A549 (cell line): ENCODE data around the gene LAMB1.

Experiments
- CBX8 ChIP-seq: fragments of 200-600 bp; sonication (generic); IDR thresholded peaks from 2 replicates; pipeline ENCODE4 v1.6.1; 2016
- CEBPB ChIP-seq, 2 experiments: fragments of >200 bp in 1 of 2; sonication (Bioruptor Twin) in 1 of 2; formaldehyde crosslinking in 1 of 2; IDR thresholded peaks; 2 replicates each; pipeline ENCODE4 v1.6.1; 2012 to 2016
- EP300 ChIP-seq, 2 experiments: fragments of >200 bp; sonication (Bioruptor Twin); formaldehyde crosslinking; IDR thresholded peaks; 2 replicates in 1 of 2; 3 replicates in 1 of 2; pipeline ENCODE4 v1.6.1; 2016 to 2017
- HDAC2 ChIP-seq: fragments of 200-600 bp; sonication (generic); IDR thresholded peaks from 2 replicates; pipeline ENCODE4 v1.6.1; 2016
- HOXB5 ChIP-seq: fragments of 250-450 bp; sonication (Bioruptor Pico); IDR thresholded peaks from 2 replicates; pipeline ENCODE4 v1.5.0; 2020; ENCODE audit warnings: mild to moderate bottlenecking, moderate library complexity
- JUN ChIP-seq, 2 experiments: fragments of >200 bp; sonication (Bioruptor Twin); formaldehyde crosslinking; IDR thresholded peaks; 2 replicates in 1 of 2; 3 replicates in 1 of 2; pipeline ENCODE4 v1.6.1; 2016 to 2017
- KDM1A ChIP-seq: fragments of 200-600 bp; sonication (generic); IDR thresholded peaks from 2 replicates; pipeline ENCODE4 v1.6.1; 2016; ENCODE audit warnings: low read depth, mild to moderate bottlenecking
- MAZ ChIP-seq: fragments of 150-350 bp; IDR thresholded peaks from 2 replicates; pipeline ENCODE4 v1.6.1; 2014; ENCODE audit warnings: antibody characterized with exemption, low read depth, low read length, borderline replicate concordance
- NPAS2 ChIP-seq: fragments of 250-450 bp; sonication (Bioruptor Pico); IDR thresholded peaks from 2 replicates; pipeline ENCODE4 v1.8.0; 2022; ENCODE audit warnings: mild to moderate bottlenecking, moderate library complexity, borderline replicate concordance
- POLR2A ChIP-seq: IDR thresholded peaks from 2 replicates; pipeline ENCODE4 v1.6.1; 2012; ENCODE audit warnings: mild to moderate bottlenecking, low read length
- USF2 ChIP-seq: fragments of 450-650 bp; IDR thresholded peaks from 2 replicates; pipeline ENCODE4 v1.6.1; 2014; ENCODE audit warnings: antibody characterized with exemption
- TF ChIP-seq, protein P1 (sequence below): fragments of 200-600 bp; sonication (generic); IDR thresholded peaks from 2 replicates; pipeline ENCODE4 v1.6.1; 2016; ENCODE audit warnings: antibody characterized with exemption, mild to moderate bottlenecking, moderate library complexity
- TF ChIP-seq, protein P2 (sequence below): fragments of >200 bp; sonication (Bioruptor Twin); formaldehyde crosslinking; IDR thresholded peaks from 3 replicates; pipeline ENCODE4 v1.5.1; 2016

DNA sequence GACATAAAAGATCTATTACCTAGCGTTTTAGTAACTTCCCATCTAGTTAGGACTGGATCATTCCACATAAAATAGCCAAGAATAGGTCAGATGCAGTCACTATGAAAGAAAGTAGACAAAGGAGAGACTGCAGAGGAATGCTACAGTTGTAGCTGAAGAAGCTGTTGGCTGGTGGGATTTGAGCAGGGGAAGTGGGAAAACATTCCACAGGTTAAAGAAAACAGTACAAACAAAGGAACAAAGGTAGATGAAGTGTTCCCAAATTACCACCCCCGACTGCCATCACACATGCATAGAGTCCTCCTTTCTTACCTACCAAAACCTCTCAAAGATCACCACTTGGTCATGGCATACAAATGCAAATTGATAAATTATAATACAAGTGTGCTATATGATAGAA lies 70.2 kb downstream of the LAMB1 start:
- TF ChIP-seq CEBPB (IDR thresholded peaks at IDR 0.05) = no peak
- TF ChIP-seq, protein P1, sequence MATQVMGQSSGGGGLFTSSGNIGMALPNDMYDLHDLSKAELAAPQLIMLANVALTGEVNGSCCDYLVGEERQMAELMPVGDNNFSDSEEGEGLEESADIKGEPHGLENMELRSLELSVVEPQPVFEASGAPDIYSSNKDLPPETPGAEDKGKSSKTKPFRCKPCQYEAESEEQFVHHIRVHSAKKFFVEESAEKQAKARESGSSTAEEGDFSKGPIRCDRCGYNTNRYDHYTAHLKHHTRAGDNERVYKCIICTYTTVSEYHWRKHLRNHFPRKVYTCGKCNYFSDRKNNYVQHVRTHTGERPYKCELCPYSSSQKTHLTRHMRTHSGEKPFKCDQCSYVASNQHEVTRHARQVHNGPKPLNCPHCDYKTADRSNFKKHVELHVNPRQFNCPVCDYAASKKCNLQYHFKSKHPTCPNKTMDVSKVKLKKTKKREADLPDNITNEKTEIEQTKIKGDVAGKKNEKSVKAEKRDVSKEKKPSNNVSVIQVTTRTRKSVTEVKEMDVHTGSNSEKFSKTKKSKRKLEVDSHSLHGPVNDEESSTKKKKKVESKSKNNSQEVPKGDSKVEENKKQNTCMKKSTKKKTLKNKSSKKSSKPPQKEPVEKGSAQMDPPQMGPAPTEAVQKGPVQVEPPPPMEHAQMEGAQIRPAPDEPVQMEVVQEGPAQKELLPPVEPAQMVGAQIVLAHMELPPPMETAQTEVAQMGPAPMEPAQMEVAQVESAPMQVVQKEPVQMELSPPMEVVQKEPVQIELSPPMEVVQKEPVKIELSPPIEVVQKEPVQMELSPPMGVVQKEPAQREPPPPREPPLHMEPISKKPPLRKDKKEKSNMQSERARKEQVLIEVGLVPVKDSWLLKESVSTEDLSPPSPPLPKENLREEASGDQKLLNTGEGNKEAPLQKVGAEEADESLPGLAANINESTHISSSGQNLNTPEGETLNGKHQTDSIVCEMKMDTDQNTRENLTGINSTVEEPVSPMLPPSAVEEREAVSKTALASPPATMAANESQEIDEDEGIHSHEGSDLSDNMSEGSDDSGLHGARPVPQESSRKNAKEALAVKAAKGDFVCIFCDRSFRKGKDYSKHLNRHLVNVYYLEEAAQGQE = no peak
- TF ChIP-seq KDM1A = no peak
- TF ChIP-seq, protein P2, sequence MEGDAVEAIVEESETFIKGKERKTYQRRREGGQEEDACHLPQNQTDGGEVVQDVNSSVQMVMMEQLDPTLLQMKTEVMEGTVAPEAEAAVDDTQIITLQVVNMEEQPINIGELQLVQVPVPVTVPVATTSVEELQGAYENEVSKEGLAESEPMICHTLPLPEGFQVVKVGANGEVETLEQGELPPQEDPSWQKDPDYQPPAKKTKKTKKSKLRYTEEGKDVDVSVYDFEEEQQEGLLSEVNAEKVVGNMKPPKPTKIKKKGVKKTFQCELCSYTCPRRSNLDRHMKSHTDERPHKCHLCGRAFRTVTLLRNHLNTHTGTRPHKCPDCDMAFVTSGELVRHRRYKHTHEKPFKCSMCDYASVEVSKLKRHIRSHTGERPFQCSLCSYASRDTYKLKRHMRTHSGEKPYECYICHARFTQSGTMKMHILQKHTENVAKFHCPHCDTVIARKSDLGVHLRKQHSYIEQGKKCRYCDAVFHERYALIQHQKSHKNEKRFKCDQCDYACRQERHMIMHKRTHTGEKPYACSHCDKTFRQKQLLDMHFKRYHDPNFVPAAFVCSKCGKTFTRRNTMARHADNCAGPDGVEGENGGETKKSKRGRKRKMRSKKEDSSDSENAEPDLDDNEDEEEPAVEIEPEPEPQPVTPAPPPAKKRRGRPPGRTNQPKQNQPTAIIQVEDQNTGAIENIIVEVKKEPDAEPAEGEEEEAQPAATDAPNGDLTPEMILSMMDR = no peak
- TF ChIP-seq NPAS2 (CRISPR knock-in tag) = no peak
- TF ChIP-seq MAZ = no peak
- no peak for TF ChIP-seq HOXB5 (CRISPR knock-in tag)
- TF ChIP-seq HDAC2 = no peak
- no peak for TF ChIP-seq USF2
- TF ChIP-seq CBX8 = no peak
- TF ChIP-seq POLR2A = no peak
- TF ChIP-seq JUN (IDR thresholded peaks at IDR 0.05) = no peak
- no peak for TF ChIP-seq EP300 (IDR thresholded peaks at IDR 0.05)
